GM23338 (cell line): ENCODE data around the gene NF1. TPM values are rescaled to one million over a fixed set of nuclear protein-coding genes. Genes with fewer than 3 reads are reported as not detected.
A peak's percentile ranks its signal among the peaks of the same experiment; 100 is the strongest.
"Not testable (repeated sequence)": the region's sequence is repeated elsewhere in the genome, so short reads cannot be mapped to it uniquely, and the experiment has no call there.

ENCODE experiments used
- ATAC-seq: fragments of 200-7000 bp; cut with Tn5 transposase; 3 replicates; pipeline ENCODE4 v1.9.1; 2020
- DNase-seq: peaks from one replicate; pipeline ENCODE4 v3.0.0-alpha.2; 2015; ENCODE audit warnings: low spot score
- H2AFZ ChIP-seq: fragments of 200-600 bp; sonication (generic); 2 replicates; pipeline ENCODE4 v1.8.0; 2016; ENCODE audit warnings: antibody characterized with exemption, mild to moderate bottlenecking, moderate library complexity
- H3F3A ChIP-seq: fragments of 200-600 bp; sonication (generic); replicated peaks from 2 replicates; pipeline ENCODE4 v1.8.0; 2017; ENCODE audit warnings: antibody characterized with exemption, mixed run types, low read depth
- H3K27ac ChIP-seq: fragments of 200-600 bp; sonication (generic); 2 replicates; pipeline ENCODE4 v1.6.1; 2016; ENCODE audit warnings: low read depth
- H3K27me3 ChIP-seq: fragments of 200-600 bp; sonication (generic); 2 replicates; pipeline ENCODE4 v1.8.0; 2016; ENCODE audit warnings: mild to moderate bottlenecking, mixed run types, moderate library complexity; ENCODE audit not compliant: insufficient read depth
- H3K36me3 ChIP-seq: fragments of 200-600 bp; sonication (generic); 2 replicates; pipeline ENCODE4 v1.8.0; 2016; ENCODE audit warnings: mild to moderate bottlenecking; ENCODE audit not compliant: insufficient read depth
- H3K4me1 ChIP-seq: fragments of 200-600 bp; sonication (generic); 2 replicates; pipeline ENCODE4 v1.8.0; 2016; ENCODE audit warnings: mild to moderate bottlenecking, moderate library complexity; ENCODE audit not compliant: insufficient read depth
- H3K4me2 ChIP-seq: fragments of 200-600 bp; sonication (generic); 2 replicates; pipeline ENCODE4 v1.7.1; 2017; ENCODE audit warnings: mixed run types
- H3K4me3 ChIP-seq: fragments of 200-600 bp; sonication (generic); 2 replicates; pipeline ENCODE4 v1.6.1; 2016; ENCODE audit warnings: mixed run types
- H3K79me2 ChIP-seq: fragments of 200-600 bp; sonication (generic); replicated peaks from 2 replicates; pipeline ENCODE4 v1.8.0; 2017; ENCODE audit warnings: mild to moderate bottlenecking; ENCODE audit not compliant: insufficient read depth
- H3K9me2 ChIP-seq: fragments of 200-600 bp; sonication (generic); 2 replicates; pipeline ENCODE4 v1.8.0; 2017; ENCODE audit not compliant: insufficient read depth
- H4K20me1 ChIP-seq: fragments of 200-600 bp; sonication (generic); replicated peaks from 2 replicates; pipeline ENCODE4 v1.8.0; 2017; ENCODE audit warnings: mild to moderate bottlenecking; ENCODE audit not compliant: insufficient read depth
- H3K27ac Mint-ChIP-seq: 2 replicates; pipeline ENCODE4 v1.8.0; 2020; ENCODE audit warnings: inconsistent platforms, mild to moderate bottlenecking, moderate library complexity, mixed read lengths
- H3K27me3 Mint-ChIP-seq: 3 replicates; pipeline ENCODE4 v1.8.0; 2022; ENCODE audit warnings: low read depth, mild to moderate bottlenecking, moderate library complexity, mixed read lengths, inconsistent platforms; ENCODE audit not compliant: insufficient read depth, poor library complexity
- H3K36me3 Mint-ChIP-seq: 3 replicates; pipeline ENCODE4 v1.8.0; 2021; ENCODE audit warnings: low read depth, mild to moderate bottlenecking, inconsistent platforms, moderate library complexity, mixed read lengths
- H3K4me1 Mint-ChIP-seq: 3 replicates; pipeline ENCODE4 v1.8.0; 2020; ENCODE audit warnings: mild to moderate bottlenecking, inconsistent platforms, mixed read lengths
- H3K4me3 Mint-ChIP-seq: 3 replicates; pipeline ENCODE4 v1.8.0; 2021; ENCODE audit warnings: moderate library complexity, mild to moderate bottlenecking, inconsistent platforms, mixed read lengths
- H3K9me3 Mint-ChIP-seq: 3 replicates; pipeline ENCODE4 v1.8.0; 2020; ENCODE audit warnings: moderate library complexity, mild to moderate bottlenecking, inconsistent platforms, mixed read lengths
- ETS1 ChIP-seq: IDR thresholded peaks from 2 replicates; pipeline ENCODE4 v1.6.1; 2016; ENCODE audit warnings: antibody characterized with exemption
- EZH2phosphoT487 ChIP-seq: fragments of 200-600 bp; sonication (generic); IDR thresholded peaks from one replicate; pipeline ENCODE4 v1.8.1; 2018; ENCODE audit warnings: antibody characterized with exemption; ENCODE audit not compliant: unreplicated experiment
- JUNB ChIP-seq: IDR thresholded peaks from one replicate; pipeline ENCODE4 v1.6.1; 2016; ENCODE audit warnings: antibody characterized with exemption; ENCODE audit not compliant: unreplicated experiment
- NANOG ChIP-seq: IDR thresholded peaks from 2 replicates; pipeline ENCODE4 v1.6.1; 2016; ENCODE audit warnings: antibody characterized with exemption, borderline replicate concordance
- REST ChIP-seq: IDR thresholded peaks from one replicate; pipeline ENCODE4 v1.6.1; 2018; ENCODE audit warnings: antibody characterized with exemption; ENCODE audit not compliant: unreplicated experiment
- ZNF331 ChIP-seq: fragments of 250-450 bp; sonication (Bioruptor Pico); IDR thresholded peaks from 2 replicates; pipeline ENCODE4 v1.5.0; 2020; ENCODE audit warnings: low read depth, mild to moderate bottlenecking, moderate library complexity
- polyA plus RNA-seq: library from polyadenylated mRNA; unstranded; fragments of >200 nt; fragmentation: Nextera tagmentation; extraction: Ambion mirVana; gene quantifications from 2 replicates; pipeline ENCODE4 v1.2.1, GENCODE V29; 2016
- total RNA-seq: library from RNA; depleted of rRNA; stranded (reverse); fragments of >200 nt; shearing (Covaris generic); gene quantifications from 2 replicates; pipeline ENCODE4 v1.2.3, GENCODE V29; 2014
- TF ChIP-seq, protein P1 (sequence below), 2 experiments: fragments of 200-600 bp in 1 of 2; sonication (generic) in 1 of 2; conservative IDR thresholded peaks; 2 replicates each; pipeline versions ENCODE4 v1.5.1 to v1.6.1; 2016 to 2017; ENCODE audit warnings: antibody characterized with exemption in 2 of 2, low read depth in 2 of 2, mild to moderate bottlenecking in 2 of 2, moderate library complexity in 1 of 2

The NF1 gene
- total and polyA plus RNA-seq, 2 experiments from 2014 or later, result 16.3 to 49.7 TPM

DNA sequence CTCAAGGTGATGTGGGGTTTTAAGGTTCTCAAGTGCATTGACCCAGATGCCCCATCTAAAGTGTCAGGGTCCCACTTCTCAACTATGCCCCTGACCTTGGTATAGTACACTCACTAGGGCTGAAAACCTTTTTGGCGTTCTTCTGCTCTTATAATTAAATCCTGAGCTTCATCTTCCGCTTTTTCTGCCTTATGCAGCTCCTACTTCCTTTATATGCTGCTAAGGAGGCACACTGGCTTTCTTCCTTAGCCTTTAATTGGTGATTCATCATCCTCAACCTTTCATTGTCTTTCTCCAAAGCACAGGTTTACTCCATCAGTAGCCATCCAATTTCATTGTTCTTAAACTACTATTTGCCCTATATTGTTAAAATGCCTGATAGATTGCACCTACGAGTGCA lies 5.3 kb upstream of the NF1 start (continued):
- TF ChIP-seq ETS1 (no peak), NANOG (no peak), EZH2phosphoT487 (no peak), ZNF331 (no peak), REST (no peak)

DNA sequence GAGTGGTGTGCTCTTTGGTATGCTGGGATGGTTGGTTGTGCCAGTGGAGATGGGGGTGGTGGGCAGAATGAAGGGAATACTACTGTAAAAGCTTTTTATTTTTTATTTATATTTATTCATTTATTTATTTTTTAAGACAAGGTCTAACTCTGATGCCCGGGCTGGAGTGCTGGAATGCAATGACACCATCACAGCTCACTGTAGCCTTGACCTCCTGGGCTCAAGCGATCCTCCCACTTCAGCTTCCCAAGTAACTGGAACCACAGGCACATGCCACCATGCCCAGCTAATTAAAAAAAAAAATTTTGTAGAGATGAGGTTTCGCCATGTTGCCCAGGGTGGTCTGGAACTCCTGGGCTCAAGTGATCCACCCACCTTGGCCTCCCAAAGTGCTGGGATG lies 4.1 kb upstream of the NF1 start:
- H3K27ac Mint-ChIP-seq, DNase-seq, H4K20me1 ChIP-seq, H3K79me2 ChIP-seq, H3K4me3 Mint-ChIP-seq, H3K36me3 Mint-ChIP-seq, H3K9me3 Mint-ChIP-seq, H3F3A ChIP-seq, H3K4me2 ChIP-seq, H3K27me3 ChIP-seq, ATAC-seq, H3K27ac ChIP-seq, H2AFZ ChIP-seq, H3K4me3 ChIP-seq, H3K4me1 ChIP-seq, H3K36me3 ChIP-seq, H3K4me1 Mint-ChIP-seq, H3K9me2 ChIP-seq: not testable (repeated sequence)
- peaks cover 18% of the 10 kb centered on the region for H3K27me3 Mint-ChIP-seq

DNA sequence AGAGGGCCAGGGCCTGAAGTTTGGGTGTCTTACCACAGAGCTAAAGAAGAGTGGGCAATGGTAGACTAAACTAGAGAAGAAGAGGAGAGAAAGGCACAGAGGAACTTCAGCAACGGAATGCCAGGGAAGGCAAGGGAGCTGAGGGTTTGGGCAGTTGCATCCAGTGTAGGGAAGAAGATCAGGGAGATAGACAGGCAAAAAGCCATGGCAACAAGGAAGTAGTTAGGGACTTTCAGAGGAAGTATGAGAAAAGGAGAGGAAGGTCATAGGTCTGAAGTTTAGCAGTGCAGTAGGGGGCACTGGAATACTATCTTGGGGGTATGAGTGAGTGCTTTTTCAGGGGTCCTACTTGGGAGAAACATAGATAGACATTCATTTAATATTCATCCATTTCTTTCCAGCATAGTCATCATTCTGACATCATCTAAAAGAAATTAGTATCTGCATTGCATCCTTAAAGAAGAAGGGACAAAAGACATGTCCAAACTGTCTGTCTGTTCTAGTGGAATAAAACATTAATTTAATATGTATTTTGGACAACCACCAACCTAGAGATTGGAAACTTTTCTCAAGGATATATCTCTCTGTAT lies 2.2 kb upstream of the NF1 start:
- Histone ChIP-seq H3K79me2 (peaks cover 14% of the 10 kb centered on the region), H3K4me1 (peaks cover 13% of the 10 kb centered on the region), H3K4me3 (no peak overlapping the region), H4K20me1 (no peaks in the 10 kb centered on the region), H3F3A (no peaks in the 10 kb centered on the region; the same call in 1 of the 2 replicates), H3K4me2 (no peak overlapping the region), H3K27me3 (no peaks in the 10 kb centered on the region), H3K36me3 (no peaks in the 10 kb centered on the region; the same call in 1 of the 2 replicates), H3K27ac (no peak overlapping the region), H3K9me2 (no peaks in the 10 kb centered on the region), H2AFZ (no peak overlapping the region)
- peaks cover 7% of the 10 kb centered on the region; the same call in 1 of the 3 replicates for H3K36me3 Mint-ChIP-seq
- H3K9me3 Mint-ChIP-seq, result no peaks in the 10 kb centered on the region
- peaks cover 19% of the 10 kb centered on the region for H3K27me3 Mint-ChIP-seq
- peaks cover 9% of the 10 kb centered on the region for H3K4me1 Mint-ChIP-seq
- H3K27ac Mint-ChIP-seq, result no peak overlapping the region
- TF ChIP-seq, protein P1, sequence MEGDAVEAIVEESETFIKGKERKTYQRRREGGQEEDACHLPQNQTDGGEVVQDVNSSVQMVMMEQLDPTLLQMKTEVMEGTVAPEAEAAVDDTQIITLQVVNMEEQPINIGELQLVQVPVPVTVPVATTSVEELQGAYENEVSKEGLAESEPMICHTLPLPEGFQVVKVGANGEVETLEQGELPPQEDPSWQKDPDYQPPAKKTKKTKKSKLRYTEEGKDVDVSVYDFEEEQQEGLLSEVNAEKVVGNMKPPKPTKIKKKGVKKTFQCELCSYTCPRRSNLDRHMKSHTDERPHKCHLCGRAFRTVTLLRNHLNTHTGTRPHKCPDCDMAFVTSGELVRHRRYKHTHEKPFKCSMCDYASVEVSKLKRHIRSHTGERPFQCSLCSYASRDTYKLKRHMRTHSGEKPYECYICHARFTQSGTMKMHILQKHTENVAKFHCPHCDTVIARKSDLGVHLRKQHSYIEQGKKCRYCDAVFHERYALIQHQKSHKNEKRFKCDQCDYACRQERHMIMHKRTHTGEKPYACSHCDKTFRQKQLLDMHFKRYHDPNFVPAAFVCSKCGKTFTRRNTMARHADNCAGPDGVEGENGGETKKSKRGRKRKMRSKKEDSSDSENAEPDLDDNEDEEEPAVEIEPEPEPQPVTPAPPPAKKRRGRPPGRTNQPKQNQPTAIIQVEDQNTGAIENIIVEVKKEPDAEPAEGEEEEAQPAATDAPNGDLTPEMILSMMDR (conservative IDR thresholded peaks at IDR 0.05; ENCODE audit: low read depth in 2 of 2), result peak in 1 of 2 experiments; percentile 34; a peak in 1 of 4 replicates
- TF ChIP-seq JUNB (no peak), ETS1 (no peak)
- ATAC-seq, result no peak
- no peak overlapping the region for H3K4me3 Mint-ChIP-seq
- no peak for DNase-seq
